Hair follicular keratinocyte (primary cell): ENCODE data around the gene COPE. TPM values are rescaled to one million over a fixed set of nuclear protein-coding genes. Genes with fewer than 3 reads are reported as not detected.

Experiments
- total RNA-seq: library from RNA; depleted of rRNA; stranded (reverse); fragments of >200 nt; gene quantifications from 2 replicates; pipeline ENCODE4 v1.2.3, GENCODE V29; 2015

Gene COPE
- total RNA-seq = 384 and 460 TPM in 2 replicates

GRCh38 chr19:18919086-18919899 lies at the start of gene COPE, which contains the start of gene DDX49:
TSS of gene COPE (minus strand) at chr19:18919387. CDS start at chr19:18919348, 39 bp downstream.
TSS of gene DDX49 (plus strand) at chr19:18919715. CDS start at chr19:18919742, 27 bp downstream.

GRCh38 chr19:18940769-18941627 lies 21.8 kb upstream of the COPE start, which contains the start of gene HOMER3:
TSS of gene HOMER3 (minus strand) at chr19:18941217. CDS start at chr19:18938982, 2,235 bp downstream.

GRCh38 chr19:18895824-18896341 lies 23.3 kb downstream of the COPE start, which contains the start of gene CERS1:
TSS of gene CERS1 (minus strand) at chr19:18896158. CDS start at chr19:18896072, 86 bp downstream.

Other genes starting within 250 kb of the COPE start
- 0.80 and 3.0 TPM in 2 replicates for gene CRTC1, start 235.7 kb downstream of the COPE start, total RNA-seq
- not detected in 2 replicates for gene COMP, start 128.1 kb downstream of the COPE start, total RNA-seq
- 51.6 and 56.0 TPM in 2 replicates for gene UPF1, start 87.4 kb downstream of the COPE start, total RNA-seq
- gene CERS1, start 23.2 kb downstream of the COPE start, total RNA-seq = 0.31 TPM in 1 of 2 replicates, not detected in the other
- gene DDX49, start 328 bp upstream of the COPE start, total RNA-seq = 48.3 and 77.8 TPM in 2 replicates
- gene HOMER3, start 21.8 kb upstream of the COPE start, total RNA-seq = 173 and 189 TPM in 2 replicates
- 17.4 and 19.0 TPM in 2 replicates for gene SUGP2, start 114.1 kb upstream of the COPE start, total RNA-seq
- 32.1 and 58.4 TPM in 2 replicates for gene ARMC6, start 114.2 kb upstream of the COPE start, total RNA-seq
- 0.99 and 2.8 TPM in 2 replicates for gene SLC25A42, start 144.6 kb upstream of the COPE start, total RNA-seq
- 31.7 and 34.8 TPM in 2 replicates for gene TMEM161A, start 219.1 kb upstream of the COPE start, total RNA-seq